Right renal cortex interstitium (tissue), 3 donors: Measurements from ENCODE around the gene GSN. TPM values are rescaled to one million over a fixed set of nuclear protein-coding genes. Genes with fewer than 3 reads are reported as not detected.
"Not testable (repeated sequence)": the region's sequence is repeated elsewhere in the genome, so short reads cannot be mapped to it uniquely, and the experiment has no call there.

Experiments used
- DNase-seq, 3 donors: peaks; one replicate each; pipeline ENCODE4 v3.0.0-alpha.2; 2013; ENCODE audit warnings: low read depth in 3 of 3, low spot score in 2 of 3
- polyA plus RNA-seq, 3 donors: library from polyadenylated mRNA; unstranded; fragments of 120-200 nt; gene quantifications; one replicate each; pipeline ENCODE4 v1.2.1, GENCODE V29; 2013; ENCODE audit not compliant: insufficient read length in 3 of 3

The GSN gene
- polyA plus RNA-seq, 3 donors: 144 to 177 (median 171) TPM

DNA sequence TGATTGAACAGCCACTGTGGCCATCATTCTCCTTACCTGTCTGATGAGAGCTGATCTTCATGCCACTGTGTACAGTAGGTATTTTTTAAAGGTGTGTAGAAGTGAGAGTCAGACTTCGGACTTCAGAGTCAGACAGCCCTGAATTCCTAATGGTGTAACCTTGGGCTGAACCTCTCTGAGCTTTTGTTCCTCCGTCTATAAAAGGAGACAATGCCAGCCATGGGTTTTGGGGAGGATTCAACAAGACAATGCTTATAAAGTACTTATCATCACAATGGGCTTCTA is 18.7 kb downstream of the GSN start:
- no peak for DNase-seq

DNA sequence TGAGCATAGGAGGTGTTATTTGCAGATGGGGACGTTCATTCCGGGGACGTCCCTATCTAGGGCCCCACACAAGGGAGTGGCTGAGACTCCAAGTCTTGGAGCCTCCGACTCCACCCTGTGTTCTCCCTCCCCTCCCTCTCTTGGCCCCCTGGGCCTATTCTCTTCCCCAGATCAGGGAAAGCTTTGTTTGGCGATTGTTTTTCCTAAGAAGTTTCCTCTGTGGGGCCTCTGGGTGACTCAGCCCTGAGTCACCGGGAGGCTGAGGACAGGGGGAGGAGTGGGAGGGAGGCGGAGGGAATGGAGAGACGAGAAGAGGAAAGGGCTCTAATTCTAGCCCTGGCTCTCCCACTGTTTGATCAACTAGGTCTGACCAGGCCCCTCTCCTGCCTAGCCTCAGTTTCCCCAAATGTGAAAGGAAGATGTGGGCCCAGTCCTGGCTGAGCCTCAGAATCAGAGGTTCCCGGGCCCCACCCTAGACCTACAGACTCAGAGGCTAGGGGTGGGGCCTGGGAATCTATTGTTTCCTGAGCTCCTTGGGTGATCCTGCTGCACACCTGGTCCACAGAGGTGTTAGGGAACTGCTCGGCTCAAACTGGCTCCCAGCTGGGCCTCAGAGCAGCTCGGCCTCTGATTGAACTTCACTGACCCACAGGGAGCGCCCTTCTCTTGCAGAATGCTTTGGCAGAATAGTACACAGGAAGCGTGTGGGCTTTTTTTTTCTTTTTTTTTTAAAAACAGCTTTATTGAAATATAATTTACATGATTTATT is 19.2 kb downstream of the GSN start:
- no peak for DNase-seq

DNA sequence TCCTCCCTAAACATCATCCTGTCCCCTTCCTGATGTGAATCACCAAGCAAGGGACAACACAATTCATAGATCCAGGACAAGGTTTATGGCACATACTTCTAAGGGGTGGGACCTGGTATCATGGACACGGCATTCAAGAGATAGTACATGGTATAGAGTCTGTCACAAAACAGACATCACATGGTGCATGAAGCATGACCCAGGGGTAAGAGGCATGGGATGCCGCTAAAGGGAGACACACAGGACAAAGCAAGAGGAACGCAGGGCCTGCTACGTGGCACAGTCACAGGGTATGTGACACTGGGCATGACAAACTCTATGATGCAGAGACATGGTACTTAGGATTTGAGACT is 20.7 kb downstream of the GSN start:
- no peak for DNase-seq

DNA sequence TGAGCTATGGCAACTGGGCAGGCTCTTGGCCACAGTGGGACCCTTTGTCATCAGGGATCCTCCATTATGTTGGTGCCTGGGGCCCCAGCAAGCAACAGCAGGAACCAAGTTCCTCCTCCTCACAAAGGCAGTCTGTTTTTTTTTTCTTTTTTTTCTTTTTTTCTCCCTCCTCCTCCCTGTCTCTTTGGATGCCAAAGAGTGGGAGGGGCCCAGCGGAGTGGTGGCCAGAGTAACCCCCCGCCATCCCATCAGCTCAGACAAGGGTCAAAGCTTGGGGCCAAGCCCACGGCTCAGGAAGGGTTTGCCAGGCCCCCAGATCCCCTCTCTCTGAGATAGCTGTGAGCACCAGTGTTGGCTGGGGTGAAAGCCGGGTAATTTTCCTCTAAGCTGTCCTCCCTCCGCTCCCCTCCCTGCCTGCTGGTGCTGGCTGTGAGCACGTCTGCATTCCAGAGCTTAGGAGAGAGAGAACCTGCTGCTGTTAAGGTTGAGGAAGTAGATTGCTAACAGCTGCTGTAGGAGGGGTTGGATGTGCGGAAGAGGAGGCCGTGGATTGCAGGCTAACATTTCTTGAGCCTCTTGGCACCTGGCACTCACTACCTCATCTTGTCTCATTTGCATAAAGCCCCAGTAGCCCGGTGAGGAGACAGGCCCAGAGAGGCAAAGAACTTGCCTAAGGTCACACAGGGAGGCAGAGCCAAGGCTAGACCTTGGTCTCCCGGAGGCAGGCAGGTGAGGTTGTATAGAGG is 21.2 kb downstream of the GSN start:
- no peak for DNase-seq

DNA sequence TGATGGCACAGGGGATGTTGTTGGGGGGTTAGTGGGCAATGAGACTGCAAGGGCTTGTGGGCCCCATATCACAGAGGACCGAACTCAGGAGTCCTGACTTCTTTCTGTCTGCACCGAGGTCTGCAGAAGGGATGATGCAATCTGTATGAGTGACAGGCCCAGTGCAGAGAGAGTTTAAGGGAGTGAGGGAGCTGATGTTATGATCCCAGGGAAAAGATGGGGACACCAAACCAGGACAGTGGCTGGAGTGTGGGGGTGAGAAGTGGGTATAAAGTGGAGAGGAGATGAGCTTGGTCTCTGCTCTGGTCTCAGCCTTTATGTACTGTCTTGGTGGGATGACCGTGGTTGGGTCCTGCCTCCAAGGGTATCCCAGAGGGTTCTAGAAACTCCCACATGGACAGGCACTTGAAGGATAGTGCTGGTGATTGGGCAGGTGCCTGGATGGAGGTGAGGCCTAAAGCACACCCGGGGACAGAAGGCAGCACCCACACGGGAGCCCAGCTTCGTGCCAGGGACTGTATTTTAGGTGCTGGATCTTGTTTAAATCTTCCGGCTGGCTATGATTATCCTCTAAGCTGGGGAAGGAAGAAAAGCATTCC is 21.9 kb downstream of the GSN start:
- DNase-seq: no peak

DNA sequence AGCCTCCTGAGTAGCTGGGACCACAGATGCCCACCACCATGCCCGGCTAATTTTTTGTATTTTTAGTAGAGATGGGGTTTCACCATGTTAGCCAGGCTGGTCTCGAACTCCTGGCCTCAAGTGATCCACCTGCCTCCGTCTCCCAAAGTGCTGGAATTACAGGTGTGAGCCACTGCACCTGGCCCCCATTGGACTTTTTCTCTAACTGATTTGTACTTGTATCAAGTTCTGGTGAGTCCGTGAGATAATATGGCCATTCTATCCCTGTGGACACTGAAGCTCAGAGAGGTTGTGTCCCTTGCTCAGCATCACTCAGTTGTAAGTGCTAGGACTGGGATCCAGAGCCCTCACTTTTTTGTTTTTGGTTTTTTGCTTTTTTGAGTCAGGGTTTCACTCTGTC is 23.6 kb downstream of the GSN start:
- DNase-seq: not testable (repeated sequence)

DNA sequence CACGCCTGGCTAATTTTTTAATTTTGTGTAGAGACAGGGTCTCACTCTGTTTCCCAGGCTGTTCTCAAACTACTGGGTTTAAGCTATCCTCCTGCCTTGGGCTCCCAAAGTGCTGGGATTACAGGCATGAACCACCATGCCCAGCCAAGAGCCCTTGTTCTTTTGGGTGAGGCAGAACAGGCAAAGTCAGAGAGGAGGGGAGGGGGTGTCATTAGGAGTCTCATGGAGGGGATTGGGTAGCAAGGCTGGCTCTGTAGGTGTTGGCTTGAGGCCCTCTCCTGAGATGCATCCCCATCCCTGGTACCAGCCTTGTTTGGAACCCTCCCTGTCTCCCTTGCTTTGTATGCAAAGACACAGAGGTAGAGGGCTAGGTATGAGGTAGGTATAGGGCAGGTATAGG is 24.1 kb downstream of the GSN start:
- DNase-seq: no peak

DNA sequence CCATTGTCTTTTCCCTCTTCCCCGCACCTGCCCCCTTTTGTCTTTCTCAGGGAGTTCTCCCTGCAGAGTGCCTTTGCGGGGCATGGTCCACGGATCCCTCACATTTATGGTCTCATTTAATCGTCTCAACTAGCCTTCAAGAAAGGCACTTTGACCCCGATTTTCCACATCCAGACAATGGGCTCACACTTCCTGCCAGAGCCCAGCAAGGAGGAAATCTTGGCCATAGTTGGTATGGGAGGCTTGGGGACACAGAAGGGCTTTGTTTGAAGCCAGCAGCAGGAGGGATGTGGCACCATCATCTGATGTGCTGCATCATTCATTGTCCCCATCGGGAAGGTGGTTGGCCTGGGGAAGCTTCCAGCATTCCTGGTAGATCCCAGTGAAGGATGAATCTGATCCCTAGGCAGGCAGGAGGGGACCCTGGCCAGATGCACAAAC is 24.9 kb downstream of the GSN start:
- no peak for DNase-seq

DNA sequence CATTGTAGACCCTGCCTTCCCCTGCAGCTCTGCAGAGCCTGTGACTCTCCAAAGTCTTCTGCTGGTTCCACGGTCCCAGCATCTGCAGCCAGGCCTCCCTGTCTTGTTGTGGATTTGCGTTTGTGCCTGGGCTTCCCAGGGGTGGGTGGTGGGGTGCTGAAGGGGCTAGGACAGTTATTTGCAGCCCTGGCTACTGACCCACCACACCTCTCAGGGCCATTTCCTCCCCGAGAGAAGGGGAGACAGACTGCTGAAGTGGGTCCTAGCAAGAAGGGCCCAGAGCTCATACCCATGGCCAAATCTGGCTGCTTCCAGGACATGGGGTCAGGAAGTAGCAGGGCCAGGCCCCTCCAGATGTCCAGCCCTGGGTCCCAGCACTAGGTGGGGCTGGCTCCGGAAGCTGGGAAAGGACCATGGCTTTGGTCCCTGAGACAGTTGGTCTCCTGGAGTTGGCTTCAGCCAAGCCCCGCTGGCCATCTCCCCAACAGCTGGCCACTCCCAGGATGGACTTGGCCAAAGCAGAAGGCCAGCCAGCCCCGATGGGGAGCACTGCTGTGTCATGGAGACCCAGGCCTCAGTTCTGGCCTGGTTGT is 26.3 kb downstream of the GSN start:
- no peak for DNase-seq

DNA sequence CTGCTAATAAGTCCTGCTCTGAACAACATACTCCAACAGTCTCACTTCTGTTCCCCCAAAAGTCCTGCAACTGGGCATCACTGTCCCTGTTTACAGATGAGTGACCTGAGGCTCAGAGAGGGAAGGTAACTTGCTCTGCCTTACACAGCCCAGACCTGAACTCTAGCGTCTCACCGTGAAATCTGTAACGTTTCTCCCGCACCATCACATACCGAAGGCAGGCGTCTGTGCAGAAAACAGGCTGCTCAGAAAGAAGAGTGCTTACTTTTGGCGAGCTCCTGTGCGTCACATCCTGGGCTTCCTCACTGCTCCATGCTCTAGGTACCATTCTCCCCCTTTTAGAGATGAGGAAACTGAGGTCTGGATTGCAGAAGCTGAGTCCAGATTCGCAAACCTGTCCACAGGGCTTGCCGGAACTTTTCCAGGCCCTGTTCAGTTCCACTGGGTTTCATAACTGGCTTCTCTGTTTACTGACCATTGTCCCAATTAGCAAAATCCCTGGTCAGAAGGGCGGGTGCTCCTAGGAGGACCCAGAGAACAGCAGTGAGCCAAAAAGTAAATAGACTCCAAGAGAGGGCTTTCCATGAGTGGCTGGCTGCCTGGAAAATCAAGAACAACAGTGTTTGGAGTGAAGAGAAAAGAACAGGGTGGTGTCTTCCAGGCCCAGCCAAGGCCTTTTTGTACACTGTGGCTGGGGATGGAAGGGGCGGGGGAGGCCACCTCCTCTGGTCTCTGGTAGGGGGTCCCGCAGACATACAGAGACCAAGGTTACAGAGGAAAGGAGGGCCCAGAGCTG is 27.1 kb downstream of the GSN start:
- DNase-seq: no peak

DNA sequence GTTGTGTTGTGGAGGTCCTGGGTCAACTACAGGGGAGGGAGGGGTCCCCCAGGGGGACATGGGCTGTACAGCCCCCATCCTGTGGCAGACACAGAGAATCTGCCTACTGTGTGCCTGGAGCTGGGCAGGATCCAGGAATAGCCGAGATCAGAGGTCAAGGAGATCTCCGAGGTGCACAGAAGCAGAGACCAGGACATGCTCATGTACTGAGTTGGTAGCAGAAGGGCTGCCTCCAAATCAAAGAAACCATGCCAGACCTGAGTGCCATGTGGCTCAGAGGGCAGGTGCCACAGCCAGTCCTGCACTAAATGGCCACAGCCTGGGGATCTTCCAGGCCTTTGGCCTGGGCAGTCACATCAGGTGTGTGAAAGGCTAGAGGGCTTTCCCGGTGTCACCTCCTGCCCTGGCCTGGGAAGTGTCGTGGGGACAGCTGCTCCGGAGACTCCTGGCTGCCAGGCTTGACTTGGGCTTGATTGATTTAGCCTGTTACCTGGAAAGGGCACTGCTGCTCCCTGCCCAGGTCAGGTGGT is 27.8 kb downstream of the GSN start:
- DNase-seq: no peak

DNA sequence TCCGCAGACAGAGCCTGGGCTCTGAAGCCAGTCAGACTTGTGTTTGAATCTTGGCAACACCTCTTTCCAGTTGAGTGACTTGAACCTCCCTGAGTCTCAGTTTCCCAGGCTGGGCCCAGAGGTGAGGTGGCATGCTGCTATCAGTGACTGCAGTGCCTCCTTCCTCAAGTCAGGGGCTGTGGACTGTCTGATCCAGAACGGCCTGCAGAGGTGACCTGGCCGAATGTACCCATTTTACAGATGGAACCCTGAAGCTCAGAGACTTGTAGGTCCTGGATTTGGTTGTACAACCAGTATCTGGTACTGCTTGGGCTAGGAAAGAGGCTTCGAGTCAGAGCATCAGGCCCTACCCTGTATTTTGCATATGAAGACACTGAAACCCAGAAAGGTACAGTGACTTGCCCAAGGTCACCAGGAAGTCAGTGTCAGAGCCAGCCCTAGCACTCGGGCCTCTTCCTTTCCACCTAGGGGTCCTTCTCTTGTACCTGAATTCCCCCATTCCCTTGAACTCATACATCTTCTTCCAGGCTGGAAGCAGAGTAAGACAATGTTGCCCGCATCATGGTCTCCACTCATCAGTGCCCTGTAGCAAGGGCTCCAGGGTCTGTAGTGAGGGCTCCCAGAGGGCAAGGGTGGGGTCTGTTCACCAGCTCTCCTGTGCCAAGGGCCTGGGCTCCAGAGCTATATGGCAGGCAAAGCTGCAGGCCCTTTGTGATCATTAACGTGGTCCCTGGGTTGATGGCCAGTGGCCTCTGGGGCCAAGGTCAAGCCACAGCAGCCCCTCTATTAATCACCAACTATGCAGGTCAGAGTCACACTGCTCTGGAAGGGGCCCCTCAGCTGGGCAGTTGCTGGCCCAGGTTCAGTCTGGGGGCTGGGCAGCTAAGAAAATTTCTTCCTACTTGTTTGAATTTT is 28.5 kb downstream of the GSN start:
- DNase-seq: no peak

DNA sequence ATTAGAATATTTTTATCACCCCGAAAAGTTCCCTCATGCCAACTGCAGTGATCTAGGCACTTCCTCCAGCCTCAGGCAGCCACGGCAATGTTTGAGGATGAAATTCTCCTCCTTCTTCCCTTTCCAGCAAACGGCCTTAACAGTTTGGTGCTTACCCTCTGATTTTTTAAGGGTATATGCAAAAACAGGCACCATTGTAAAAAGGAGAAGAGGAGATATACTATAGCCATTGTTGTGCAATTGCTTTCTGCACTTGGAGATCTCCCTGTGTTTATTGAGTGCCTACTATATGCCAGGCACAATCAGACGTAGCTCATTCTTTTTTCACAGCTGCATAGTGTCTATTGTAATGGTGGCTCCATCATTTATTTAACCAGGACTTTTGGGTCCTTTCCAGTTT is 29.4 kb downstream of the GSN start:
- no peak for DNase-seq

DNA sequence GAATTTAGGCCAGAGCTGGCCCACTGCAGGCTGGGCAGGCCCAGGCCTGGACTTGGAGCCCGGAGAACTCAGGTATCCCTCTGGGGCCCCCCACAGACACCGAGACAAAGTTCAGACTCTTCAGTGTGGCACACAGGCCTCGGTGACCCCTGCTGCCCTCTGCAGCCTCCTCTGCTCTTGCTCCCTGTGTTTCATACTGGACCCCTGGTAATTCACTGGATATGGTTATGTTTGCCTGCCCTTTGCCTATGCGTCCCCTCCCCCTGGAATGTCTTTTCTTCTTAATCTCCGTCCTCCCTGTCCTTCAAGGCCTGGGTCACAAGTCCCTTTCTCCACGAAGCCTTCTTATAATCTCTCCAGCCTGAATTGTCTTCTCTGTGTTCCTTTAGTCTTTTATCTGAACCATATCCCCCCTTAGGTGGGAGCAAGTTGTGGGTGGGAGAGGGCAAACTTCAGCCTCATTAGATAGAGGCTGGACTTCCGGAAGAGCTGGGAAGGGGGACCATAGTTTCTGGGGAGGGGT is 30.1 kb downstream of the GSN start:
- DNase-seq: no peak

DNA sequence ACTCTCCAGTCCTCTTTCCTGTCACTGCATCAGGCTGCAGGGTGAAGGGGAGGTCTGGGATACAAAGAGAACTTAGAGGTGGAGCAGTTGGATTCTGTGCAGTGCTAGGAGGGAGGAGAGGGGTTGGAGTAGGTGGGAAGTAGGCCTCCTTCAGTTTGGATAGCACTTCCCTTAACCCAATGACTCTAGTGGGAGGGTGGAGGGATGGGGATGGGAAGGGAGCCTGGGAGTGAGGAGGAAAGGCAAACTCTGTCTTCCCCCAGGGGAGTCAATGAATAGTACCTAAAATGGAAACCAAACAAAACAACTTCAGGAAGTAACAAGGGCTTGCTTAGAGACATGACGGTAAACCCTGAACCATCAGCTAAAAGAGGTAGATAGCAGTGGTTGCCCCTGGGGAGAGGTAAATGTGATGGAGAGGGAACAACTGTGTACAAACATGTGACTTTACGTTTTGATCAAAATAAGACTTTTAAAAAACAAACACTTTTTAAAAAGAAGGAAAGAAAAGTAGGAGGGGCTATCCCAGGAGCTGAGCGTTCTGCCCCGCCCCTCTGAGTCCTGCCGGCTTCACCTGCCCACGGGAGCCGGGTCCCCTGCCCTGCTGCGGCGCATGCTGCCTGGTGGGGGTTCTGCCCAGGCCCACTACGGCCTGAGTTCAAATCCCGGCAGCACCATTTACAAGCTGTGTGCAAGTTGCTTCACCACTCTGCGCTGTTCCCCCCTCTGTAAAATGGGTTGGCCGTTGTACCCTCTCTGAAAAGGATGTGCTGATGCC is 30.9 kb downstream of the GSN start:
- no peak for DNase-seq

DNA sequence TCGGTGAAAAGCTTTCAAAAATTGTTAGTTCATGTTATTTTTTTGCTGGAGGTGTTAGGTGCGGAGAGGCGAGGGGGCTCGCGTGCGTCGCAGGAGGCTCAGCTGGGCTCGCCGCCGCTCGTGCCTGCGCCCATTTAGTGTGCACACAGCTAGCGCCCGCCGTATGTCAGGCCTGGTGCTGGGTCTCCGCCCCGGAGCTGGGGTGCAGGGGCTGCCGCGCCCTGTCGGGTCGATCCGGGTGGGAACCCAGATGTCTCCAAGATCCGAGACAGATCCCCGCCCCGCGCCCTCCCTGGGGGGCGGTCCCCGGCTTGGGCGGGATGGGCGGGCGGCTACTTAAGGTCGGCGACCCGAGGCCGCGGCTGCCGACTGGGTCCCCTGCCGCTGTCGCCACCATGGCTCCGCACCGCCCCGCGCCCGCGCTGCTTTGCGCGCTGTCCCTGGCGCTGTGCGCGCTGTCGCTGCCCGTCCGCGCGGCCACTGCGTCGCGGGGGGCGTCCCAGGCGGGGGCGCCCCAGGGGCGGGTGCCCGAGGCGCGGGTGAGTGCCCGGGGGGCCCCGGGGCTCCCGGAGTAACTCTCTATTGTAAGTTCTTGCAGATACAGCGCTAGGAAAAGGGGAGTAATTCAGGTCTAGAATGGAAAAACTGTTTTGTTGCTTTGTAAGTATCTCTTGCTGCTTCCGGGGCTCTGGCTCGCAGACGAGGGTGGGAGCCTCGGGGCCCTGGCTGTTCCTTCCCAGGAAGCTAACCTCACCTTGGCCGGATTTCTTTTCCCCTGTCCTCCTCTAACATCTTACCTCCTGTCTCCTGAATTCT is 31.7 kb downstream of the GSN start:
- DNase-seq: no peak

DNA sequence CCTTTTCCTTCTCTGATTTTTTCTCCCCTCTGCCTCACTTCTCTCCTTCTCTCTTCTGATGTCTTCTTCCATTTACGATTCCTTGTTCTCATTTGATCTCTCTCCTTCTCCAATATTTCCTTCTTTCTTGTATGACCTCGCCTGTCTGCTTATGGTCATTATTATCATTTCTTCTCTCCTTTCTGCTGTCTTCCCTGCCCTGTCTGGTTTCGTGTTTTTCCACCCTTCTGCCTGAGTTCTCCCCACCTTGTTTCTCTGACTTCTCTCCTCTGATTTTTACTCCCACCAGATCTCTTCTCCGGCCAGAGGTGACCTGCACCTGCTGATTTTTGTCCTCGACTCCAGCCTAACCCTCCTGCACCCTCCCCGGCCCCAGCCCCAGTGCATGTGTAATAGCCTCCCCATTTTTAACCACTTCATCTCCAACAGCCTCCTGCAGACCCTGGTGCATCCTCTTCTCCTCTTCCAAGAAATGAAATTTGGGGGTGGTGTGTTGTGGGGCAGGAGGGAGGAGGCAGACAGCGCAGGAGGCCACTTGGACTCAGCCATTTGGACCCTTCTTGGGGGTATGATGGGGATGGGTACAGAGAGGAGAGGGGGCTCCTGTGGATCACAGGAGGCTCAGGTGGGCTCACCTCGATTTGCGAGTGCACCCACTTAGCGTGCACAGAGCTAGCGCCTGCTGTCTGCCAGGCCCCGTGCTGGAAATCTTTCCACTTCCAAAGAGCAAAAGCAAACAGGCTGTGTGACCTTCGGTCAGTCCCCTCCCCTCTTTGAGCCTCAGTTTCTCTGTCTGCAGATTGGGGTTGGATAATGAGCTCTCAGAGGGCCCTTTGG is 32.5 kb downstream of the GSN start:
- DNase-seq: no peak
